IMR-90 (cell line): ENCODE measurements around the gene SYNGR2.

Experiments
- CTCF ChIP-seq: conservative IDR thresholded peaks from 2 replicates; pipeline ENCODE4 v1.5.1; 2012; ENCODE audit warnings: mild to moderate bottlenecking, low read depth, low read length, improper control_type of control experiment
- ELK1 ChIP-seq: fragments of 150-350 bp; IDR thresholded peaks from 2 replicates; pipeline ENCODE4 v1.6.1; 2016; ENCODE audit warnings: low read depth, mild to moderate bottlenecking, low read length, moderate library complexity, borderline replicate concordance
- MAFK ChIP-seq: IDR thresholded peaks from 2 replicates; pipeline ENCODE4 v1.6.1; 2012; ENCODE audit warnings: low read depth, low read length, improper control_type of control experiment
- MAZ ChIP-seq: IDR thresholded peaks from 2 replicates; pipeline ENCODE4 v1.6.1; 2012; ENCODE audit warnings: low read depth, mild to moderate bottlenecking, low read length, improper control_type of control experiment, moderate library complexity, borderline replicate concordance
- NFE2L2 ChIP-seq: fragments of 150-350 bp; IDR thresholded peaks from 2 replicates; pipeline ENCODE4 v1.6.1; 2016; ENCODE audit warnings: low read depth, mild to moderate bottlenecking, low read length
- POLR2A ChIP-seq: IDR thresholded peaks from 2 replicates; pipeline ENCODE4 v1.6.1; 2012; ENCODE audit warnings: mild to moderate bottlenecking, low read depth, low read length
- RCOR1 ChIP-seq: IDR thresholded peaks from 2 replicates; pipeline ENCODE4 v1.6.1; 2012; ENCODE audit warnings: mild to moderate bottlenecking, low read length, improper control_type of control experiment; ENCODE audit not compliant: insufficient replicate concordance

GRCh38 chr17:78130090-78130436 lies 38.3 kb upstream of the SYNGR2 start:
- TF ChIP-seq CTCF (no peak), POLR2A (no peak), NFE2L2 (no peak), ELK1 (no peak), RCOR1 (no peak), MAFK (no peak), MAZ (no peak)
